HG03135 (cell line): Measurements from ENCODE around the gene C5.

ENCODE experiments used
- ATAC-seq: cut with Tn5 transposase; IDR thresholded peaks from one replicate; pipeline ENCODE4 v1.9.1; 2021; ENCODE audit warnings: mild to moderate bottlenecking, moderate library complexity; ENCODE audit not compliant: unreplicated experiment

C5 gene

DNA sequence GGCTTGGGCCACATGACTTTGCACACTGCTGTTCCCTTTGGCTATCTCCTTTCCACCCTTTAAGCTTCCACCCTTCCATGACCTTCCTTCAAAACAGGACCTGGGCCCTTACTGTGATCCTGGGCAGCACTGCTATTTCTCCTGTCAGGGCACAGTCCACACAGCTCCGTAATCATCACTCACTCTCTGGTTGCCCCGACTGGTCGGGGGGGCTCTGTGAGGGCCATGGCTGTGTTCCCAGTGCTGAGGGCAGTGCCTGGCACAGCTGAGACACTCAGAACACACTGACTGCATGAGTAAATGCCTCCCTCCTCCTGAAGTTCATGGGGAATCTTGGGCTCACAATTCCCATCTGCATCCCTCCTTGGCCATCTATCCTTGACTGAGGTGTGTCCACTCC is 135.7 kb downstream of the C5 start:
- no peak for ATAC-seq

DNA sequence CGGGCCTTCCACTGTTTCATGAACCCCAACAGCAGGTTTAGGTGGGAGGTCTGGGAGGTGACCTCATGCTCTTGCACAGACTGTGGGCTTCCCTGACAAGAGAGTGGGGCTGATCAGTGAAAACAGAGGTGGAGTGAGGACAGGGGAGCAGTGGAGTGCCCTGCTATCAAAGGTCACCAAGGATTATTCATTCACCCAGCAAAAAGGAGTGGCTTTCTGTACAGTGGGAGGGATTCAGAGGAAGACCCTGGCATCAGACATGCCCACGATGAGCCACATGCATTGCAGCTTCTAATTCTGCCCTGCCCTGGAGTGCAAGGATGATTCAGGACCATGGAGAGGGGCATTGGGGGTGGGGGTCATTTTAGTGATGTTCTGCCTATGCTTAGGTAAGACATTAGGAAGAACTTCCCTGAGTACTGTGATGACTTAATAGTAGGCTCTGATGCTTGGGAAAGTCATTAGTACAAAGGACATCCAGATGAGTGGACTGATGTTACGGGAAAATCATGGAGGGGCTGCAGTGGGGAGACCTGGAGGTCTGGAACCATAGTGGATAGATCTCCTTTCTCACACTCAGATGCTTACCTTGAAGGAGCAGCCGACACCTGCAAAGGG is 136.3 kb downstream of the C5 start:
- no peak for ATAC-seq

DNA sequence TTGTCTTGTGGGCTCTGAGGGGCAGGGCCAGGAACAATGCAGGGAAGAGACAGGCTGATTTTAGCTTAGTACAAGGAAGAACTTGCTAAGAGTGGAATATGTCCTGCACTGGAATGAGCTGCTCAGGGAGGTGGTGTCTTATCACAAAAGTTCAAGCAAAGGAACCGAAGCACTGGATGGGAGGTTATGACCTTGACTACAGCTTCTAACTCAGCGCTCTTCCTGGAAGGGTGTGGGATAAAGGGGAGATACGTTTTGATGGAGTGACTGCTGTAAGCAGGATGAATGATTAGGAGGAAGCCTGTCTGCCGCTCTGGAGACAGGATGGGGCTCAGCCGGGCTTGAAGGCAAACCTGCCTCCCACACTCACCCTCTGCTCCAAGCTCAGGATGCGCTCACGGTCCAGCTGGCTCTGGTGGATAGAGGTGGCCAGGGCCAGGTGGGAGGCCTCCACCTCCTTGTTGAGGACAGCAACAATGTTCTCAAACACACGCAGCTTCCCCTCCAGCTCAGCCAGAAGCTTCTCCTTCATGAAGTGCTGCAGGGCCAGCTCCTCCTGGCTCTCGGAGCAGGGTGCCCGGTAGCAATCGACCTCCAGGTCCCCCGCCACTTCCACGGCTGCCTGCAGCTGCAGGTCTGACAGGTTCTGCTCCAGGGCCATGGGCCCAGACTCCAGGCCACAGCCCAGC is 137.0 kb downstream of the C5 start:
- no peak for ATAC-seq

DNA sequence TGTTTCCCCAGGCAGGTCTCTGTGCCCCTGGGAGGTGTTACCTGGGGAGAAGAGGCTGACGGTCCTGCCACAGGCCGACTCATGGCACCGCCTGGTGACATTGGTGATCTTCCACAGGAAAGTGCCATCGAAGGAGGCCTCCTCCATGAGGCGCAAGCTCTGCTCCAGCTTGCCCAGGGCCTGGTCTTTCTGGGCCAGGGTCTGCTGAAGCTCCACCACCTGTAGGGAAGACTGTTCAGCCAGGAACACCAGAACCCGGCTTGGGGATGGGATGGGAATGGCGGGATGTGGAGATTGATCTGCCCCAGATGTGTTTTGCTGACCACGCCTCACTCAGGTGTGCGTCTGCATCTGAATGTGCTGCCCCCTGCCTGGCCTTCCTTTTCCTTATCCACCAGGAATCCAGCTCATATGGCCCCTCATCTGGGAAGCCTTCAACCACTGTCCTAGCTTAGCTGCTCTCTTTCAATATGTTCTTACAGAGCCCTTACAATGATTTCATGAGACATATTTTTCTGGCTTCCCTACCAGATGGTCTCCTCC is 138.7 kb downstream of the C5 start:
- no peak for ATAC-seq

DNA sequence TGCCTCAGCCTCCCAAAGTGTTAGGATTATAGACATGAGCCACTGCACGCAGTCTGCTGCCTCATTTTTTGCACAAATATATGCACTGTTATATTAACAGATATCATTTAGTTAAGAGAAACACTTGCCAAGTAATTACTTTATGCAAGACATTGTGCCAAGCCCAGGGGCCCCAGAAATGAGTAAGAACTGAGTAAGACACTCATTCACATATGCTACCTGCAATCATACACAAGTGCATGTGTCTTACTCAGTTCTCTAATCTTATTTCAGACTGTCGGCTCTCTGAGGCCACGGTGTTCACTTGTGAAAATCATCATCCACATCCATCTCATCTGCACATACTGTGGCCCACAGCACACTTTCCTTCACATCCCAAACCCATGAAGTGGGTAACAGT is 139.4 kb downstream of the C5 start:
- no peak for ATAC-seq

DNA sequence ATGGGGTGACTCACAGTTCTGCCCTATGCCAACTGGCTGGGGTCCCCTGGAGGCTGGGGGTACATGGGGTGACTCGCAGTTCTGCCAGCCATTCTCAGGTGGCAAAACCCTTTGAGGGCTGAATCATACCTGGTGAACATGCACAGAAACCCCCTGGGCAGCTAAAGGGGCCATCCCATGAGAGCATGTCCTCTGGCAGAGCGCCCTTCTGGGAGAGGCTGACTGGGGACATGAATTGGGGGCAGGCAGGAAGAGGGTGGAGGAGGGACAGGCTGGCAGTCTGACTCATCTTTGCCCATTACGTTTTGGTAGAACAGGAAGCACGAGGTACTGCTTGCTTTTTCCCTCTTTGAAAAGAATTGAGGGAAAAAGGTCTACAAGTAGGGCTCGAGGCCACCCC is 140.2 kb downstream of the C5 start:
- ATAC-seq, result no peak

DNA sequence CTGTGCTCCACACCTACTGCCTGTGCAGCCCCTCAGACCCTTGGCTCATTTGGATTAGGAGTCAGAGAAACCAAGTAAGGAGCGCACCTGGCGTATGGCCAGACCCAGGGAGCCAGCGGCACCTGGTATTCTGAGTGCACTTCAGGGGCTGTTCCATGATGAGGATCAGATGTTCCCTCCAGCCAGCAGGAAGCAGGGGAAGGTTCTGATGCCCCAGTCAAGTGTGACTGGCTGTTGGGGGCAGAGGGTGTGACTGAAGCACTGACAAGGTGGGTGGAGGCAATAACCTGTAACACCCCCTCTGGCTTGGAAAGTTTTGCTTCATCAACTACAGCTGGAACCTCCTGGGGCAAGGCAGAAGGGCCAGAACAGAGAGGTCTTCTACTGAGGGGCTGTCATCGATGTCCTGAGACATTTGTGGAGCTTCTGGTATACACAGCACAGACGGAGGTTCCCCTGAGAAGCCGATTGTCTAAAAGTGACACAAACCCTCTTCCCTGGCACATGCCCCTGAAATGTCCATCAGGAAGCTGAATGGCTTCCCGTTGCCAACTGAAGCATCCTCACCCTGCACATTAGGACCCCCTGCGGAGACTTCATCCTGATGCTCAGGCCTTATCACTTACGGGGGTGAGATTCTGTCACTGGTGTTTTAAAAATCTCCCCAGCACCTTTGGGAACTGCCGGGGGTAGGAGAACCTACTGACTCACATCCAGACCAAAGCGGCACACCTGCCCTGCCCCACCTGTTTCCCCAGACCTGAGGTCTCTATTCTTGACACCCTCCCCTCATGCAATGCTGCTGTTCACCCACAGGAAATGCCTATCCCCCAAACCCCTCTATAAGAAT is 144.5 kb downstream of the C5 start:
- ATAC-seq, result no peak

DNA sequence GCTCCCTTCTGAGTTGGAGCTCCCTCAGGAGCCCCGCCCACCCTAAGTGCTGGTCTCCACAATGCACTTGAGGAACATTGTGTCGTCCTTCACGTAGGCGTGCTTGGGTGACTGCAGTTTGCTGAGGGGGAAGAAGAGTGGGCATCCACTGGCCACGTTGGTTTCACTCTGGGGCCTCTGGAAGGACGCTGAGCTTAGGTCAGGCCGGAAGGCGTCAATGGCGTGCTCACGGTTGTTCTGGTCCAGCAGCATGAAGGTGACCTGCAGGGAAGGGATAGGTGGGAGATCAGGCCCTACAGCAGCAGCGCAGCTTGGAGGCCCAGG is 145.1 kb downstream of the C5 start:
- ATAC-seq, result no peak

DNA sequence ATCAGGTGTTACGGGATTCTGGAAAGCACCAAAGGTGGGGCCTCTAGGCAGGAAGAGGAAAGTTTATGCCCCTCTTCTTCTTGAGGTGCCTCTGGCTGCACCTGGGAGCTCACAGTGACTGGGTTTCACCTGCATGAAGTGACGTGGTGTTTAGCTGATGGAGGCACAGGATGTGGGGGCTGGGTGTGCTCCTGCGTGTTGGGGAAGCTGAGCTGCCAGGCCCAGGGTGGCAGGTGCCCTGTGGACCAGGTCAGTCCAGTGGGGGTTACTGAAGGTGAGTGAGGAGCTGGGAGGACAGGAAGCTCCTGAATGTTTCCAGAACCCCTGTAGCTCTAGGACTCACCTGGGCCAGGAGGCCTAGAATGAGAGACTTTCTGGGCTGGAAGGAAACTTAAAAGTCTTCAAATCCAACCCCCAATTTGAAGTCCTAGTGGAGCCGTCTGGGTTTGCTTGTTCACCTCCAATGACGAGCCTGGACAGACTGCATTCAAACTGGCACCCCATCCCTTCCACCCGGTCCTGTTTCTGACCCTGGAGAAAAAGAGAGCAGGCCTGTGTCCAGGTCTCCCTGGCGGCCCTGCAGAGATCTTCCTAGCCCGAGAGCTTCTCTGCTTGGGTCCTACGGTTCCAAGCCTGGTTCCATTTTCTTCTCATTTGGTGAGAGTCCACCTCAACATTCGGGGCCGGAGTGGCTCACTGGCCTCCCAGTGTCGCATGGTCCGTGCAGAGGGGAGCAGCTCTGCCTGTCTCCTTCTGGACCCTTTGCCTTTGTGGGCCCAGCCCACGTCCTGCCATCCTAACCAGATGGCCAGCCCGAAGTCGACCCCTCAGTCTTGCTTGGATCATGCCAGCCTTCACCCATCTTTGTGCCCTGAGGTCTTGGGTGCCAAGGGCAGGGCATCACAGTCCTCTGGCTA is 145.8 kb downstream of the C5 start:
- ATAC-seq, result no peak

DNA sequence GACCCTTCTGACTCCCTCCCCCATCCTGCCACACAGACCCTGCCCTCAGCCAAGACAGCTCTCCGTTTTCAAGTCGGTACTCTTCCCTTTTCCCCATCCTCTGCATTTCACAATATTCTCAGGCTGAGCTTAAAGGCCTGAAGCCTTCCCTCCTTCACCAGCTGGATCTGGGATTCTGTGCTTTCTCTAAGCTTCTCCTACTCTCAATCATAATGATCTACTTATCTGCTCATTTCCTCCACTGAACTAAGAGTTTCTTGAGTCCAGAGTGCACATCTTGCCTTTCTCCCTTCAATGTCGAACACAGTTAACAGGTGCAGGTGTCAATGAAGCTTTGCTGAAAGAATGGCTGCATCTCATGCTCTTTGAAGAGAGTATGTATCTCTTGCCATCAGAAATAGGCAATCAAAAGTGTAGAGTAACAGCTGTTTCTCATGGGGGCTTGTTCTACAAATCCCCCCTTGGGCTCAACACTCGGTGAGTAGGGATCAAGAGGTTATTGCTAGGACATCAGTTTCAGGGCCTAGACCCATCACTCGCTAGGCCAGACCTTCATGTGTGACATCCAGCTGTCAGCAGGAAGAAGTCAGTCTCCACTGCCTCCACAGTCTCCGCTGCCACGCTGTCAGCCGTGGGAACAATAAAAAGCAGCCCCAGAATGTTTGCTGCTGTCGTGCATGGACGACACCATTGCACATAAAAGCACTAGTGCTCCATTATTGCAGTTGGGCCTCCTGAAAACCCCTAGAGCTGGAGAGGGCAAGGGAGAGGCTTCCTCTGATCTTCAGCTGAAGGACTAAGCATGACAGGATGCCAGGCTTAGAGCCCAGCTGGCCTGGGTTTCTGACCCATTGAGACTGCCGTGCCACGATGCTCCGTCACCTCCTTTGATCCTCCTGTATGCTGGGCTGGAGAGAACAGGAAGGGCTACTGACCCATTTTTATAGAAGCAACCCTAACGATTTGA is 147.2 kb downstream of the C5 start:
- ATAC-seq, result no peak
